ENCODE data around the gene TOMM7. TPM values are rescaled to one million over a fixed set of nuclear protein-coding genes. Genes with fewer than 3 reads are reported as not detected.
A peak's percentile ranks its signal among the peaks of the same experiment; 100 is the strongest.

Gene TOMM7
- total RNA-seq, 4 donors from 2014 or later, result 139 to 212 (median 163) TPM

DNA sequence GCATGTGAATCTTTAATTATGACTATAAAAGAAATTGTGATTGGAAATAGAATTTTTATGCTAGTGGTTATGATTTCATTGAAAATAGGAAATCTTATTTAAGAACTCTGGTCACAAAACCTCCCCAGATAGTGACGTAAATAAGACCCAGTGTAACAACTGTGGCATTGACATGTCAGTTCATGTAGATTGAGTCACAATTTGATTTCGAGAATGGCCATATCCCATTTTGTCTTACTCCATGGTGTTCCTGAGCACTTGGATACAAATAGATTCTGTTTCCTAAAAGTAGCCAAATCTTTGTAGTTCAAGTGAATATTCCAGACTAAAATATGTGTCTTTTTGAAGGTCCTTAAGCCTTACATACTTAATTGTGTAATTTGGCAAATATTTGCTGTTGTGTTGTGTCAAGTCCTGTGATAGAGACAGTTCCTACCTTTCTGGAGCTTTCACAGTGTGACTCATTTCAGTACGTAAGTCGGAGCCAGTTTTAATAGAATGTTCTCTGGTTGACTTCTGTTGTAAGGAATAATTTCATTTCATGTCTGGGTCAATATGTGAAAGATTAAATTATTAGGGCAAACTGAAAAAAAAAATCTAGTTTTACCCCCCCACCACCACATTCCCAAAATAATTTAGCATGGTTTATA lies 37.1 kb upstream of the TOMM7 start:
- TF ChIP-seq, protein P1, sequence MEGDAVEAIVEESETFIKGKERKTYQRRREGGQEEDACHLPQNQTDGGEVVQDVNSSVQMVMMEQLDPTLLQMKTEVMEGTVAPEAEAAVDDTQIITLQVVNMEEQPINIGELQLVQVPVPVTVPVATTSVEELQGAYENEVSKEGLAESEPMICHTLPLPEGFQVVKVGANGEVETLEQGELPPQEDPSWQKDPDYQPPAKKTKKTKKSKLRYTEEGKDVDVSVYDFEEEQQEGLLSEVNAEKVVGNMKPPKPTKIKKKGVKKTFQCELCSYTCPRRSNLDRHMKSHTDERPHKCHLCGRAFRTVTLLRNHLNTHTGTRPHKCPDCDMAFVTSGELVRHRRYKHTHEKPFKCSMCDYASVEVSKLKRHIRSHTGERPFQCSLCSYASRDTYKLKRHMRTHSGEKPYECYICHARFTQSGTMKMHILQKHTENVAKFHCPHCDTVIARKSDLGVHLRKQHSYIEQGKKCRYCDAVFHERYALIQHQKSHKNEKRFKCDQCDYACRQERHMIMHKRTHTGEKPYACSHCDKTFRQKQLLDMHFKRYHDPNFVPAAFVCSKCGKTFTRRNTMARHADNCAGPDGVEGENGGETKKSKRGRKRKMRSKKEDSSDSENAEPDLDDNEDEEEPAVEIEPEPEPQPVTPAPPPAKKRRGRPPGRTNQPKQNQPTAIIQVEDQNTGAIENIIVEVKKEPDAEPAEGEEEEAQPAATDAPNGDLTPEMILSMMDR (IDR thresholded peaks at IDR 0.05), result no peak
- ATAC-seq (ENCODE audit: low FRiP score) (no peak), DNase-seq (ENCODE audit: low spot score) (no peak)

DNA sequence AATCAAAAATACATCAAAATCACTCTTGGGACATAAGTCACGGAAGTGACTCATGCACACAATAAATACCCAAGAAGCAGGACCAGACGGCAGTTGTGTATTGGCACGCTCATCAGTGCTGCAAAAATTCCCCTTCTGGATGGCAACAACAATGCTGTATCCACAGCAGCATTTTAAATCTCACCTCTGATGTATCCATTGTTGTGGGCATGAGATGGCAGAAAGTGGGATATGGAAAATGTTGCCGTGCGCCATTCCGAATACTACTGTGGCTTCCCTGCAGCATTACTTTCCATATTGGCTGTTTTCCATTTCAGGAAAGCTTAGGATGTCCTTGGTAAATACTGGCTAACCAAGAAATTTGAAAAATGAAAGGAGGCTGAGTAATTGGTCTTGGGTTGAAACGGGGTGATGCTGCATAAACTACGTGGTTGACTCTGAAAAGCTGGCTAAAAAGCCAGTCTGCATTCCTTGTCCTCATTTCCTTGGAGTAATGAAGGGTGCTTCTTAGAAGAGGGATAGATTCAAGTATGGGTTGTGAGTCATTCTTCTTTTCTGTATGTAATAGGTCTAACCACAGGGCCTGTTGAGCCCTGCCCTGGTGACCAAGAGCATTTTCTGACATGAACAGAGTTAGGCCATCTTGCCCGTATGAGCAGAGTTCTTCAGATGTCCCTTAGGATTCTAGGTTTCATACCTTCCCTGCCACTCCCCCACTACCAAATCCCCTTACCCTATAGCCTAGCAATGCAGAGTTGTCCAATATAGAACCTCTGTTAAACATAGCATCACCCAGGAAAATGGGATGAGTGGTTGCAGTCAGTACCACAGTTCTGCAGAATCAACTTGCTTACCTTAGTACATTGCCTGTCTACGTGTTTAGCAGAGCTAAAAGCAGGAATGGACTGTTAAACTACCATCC lies 36.3 kb upstream of the TOMM7 start:
- peak; percentile 24 for ATAC-seq (ENCODE audit: low FRiP score)

DNA sequence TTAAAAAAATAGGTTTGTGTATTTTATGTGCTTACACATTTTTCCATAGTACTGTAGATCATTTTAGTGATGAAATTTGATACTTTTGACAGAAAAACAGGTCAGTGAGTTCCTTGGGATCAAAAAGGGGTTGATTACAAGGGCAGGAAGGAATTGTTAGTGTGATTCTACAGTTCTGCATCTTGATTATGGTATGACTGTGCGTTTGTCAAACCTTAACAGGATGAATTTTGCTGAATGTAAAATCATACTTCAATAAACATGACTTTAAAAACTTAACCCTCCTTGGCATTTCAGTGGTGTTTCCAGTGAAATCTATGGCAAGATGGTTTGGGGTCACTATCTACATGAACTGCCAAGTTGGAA lies 35.6 kb upstream of the TOMM7 start:
- ATAC-seq (ENCODE audit: low FRiP score) (no peak), DNase-seq (ENCODE audit: low spot score) (no peak)
- TF ChIP-seq, protein P1 (IDR thresholded peaks at IDR 0.05), result no peak

More for the DNA sequence above, 36.3 kb upstream of the TOMM7 start:
- TF ChIP-seq, protein P1 (IDR thresholded peaks at IDR 0.05), result no peak
- no peak for DNase-seq (ENCODE audit: low spot score)

DNA sequence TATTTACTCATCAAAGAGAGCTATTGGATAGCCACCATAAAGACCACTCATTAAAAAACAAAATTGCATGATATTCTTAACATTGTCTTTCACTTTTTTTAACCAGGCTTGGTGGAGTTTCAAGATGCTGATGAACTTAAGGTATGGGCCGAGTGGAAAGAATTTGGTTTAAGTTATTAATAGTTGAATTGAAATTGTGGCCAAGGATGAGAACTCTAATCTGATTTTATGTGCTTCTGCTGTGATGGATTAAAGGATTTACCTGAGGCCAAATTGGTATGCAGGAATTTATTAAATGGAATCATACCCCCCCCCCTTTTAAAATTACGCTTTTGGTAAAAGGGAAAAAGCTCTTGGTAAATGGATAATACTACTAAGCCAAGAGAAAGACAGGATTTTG lies 33.8 kb upstream of the TOMM7 start:
- TF ChIP-seq, protein P1 (IDR thresholded peaks at IDR 0.05), result no peak
- DNase-seq (ENCODE audit: low spot score) (no peak), ATAC-seq (ENCODE audit: low FRiP score) (no peak)

DNA sequence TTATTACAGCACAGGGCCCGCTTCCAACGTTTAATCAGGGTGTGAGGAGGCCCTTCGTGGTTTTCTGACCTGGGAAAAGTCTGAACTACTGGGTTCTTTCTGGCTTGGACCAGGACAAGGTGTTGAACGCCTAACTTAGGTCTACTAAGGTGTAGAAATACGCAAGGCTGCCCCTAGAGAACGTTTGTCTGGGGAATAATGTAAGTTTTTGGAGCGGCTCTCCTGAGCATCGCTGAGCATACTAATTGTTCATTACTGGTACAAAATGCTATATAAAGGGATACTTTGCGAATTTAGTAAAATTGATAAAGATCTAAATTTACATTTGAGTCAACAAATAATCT lies 32.4 kb upstream of the TOMM7 start:
- ATAC-seq (ENCODE audit: low FRiP score) (no peak), DNase-seq (ENCODE audit: low spot score) (no peak)

DNA sequence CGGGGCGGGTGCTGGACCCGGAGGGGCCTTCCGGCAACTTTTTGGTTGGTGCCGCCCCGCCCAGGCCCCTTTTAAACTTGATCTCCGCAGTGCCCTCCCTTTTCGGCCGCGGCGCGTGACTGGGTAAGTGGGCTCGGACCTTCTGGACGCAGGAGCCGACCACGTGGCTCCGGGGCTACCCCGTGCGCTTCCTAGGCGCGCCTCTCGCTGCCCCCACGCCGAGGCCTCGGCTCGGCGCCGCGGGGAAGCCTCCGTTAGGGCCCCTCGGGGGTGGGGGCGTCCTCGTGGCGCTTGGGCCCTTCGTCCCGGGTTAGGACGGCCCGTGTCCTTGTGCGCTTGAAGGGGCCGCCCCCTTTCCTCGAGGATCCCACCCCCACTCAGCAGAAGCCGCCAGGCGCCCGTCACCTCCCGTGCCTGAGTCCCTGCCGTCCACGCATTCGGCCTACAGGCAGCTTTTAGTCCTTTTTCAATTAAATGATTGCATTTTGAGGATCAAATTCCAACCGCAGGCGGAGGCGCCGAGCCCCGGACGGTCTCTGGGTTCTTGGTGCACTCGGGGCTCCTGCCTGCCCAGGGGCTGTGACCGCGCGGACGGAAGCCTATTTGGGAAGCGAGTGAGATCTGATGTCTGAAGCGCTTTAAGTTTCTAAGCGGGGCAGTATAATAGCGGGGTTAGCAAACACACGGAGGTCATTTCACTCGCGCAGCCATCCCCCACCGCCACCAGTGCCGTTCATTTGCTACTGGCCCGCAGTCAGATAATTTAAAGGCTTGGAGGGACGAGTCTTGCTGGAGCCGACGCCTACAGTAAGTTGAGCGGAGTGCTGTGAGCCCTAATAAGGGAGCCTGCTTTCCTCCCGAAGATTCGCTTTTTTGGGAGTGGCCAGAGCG lies 31.8 kb upstream of the TOMM7 start:
- DNase-seq (ENCODE audit: low spot score) (peak; percentile 78), ATAC-seq (ENCODE audit: low FRiP score) (peak; percentile 90)
- TF ChIP-seq, protein P1 (IDR thresholded peaks at IDR 0.05), result peak in 2 of 3 donors; percentile 4 to 10

More for the DNA sequence above, 32.4 kb upstream of the TOMM7 start:
- TF ChIP-seq, protein P1 (IDR thresholded peaks at IDR 0.05), result no peak

Measured in omental fat pad (tissue), 4 donors.